OCI-LY7 (cell line): Measurements from ENCODE around the gene DLGAP1.

Source experiments
- CTCF ChIP-seq: fragments of 200-600 bp; sonication (generic); conservative IDR thresholded peaks from 2 replicates; pipeline ENCODE4 v1.5.1; 2014; ENCODE audit warnings: mild to moderate bottlenecking, antibody characterized with exemption, low read length, moderate library complexity, mixed read lengths
- EZH2phosphoT487 ChIP-seq: fragments of 200-600 bp; sonication (generic); IDR thresholded peaks from 2 replicates; pipeline ENCODE4 v1.6.1; 2018; ENCODE audit warnings: low read depth, borderline replicate concordance, mild to moderate bottlenecking, mixed run types, antibody characterized with exemption, low read length, moderate library complexity, mixed read lengths

- TF ChIP-seq CTCF (no peak), EZH2phosphoT487 (no peak)
Observed at GRCh38 chr18:4293337-4293736, 161.8 kb downstream of the DLGAP1 start.
